ENCODE results near the gene SRPK3.

- no peak for TF ChIP-seq CTCF (IDR thresholded peaks at IDR 0.05; ENCODE audit: low read depth, low read length, missing input control)
- TF ChIP-seq EGR1 (IDR thresholded peaks at IDR 0.05; ENCODE audit: low read depth in 2 of 2): no peak
- no peak for TF ChIP-seq RXRA (IDR thresholded peaks at IDR 0.05)
- no peak for TF ChIP-seq JUND (IDR thresholded peaks at IDR 0.05)
- no peak for TF ChIP-seq RAD21 (IDR thresholded peaks at IDR 0.05)
- no peak for TF ChIP-seq GABPA (IDR thresholded peaks at IDR 0.05 in 1 of 2, conservative IDR thresholded peaks at IDR 0.05 in 1 of 2)
- no peak for TF ChIP-seq YY1 (IDR thresholded peaks at IDR 0.05)
- TF ChIP-seq ZBTB33 (IDR thresholded peaks at IDR 0.05): no peak
- TF ChIP-seq MAX (IDR thresholded peaks at IDR 0.05): no peak
- no peak for TF ChIP-seq SP1 (IDR thresholded peaks at IDR 0.05)
- no peak for TF ChIP-seq TAF1 (conservative IDR thresholded peaks at IDR 0.05)
- TF ChIP-seq REST (IDR thresholded peaks at IDR 0.05): no peak
- no peak for TF ChIP-seq ATF3 (IDR thresholded peaks at IDR 0.05)
These were observed 757 bp upstream of the SRPK3 start for GRCh38 chrX:153779891-153780677.

All from liver (tissue), 3 donors.